IPS-18c (cell line): ENCODE measurements around the gene TTC34.
"Not testable (repeated sequence)": the region's sequence is repeated elsewhere in the genome, so short reads cannot be mapped to it uniquely, and the experiment has no call there.

Experiments
- H3K4me3 ChIP-seq: 2 replicates; pipeline ENCODE4 v1.7.0; 2013; ENCODE audit warnings: low read depth, mild to moderate bottlenecking, low read length, moderate library complexity; ENCODE audit not compliant: insufficient read depth
- H3K9me3 ChIP-seq: one replicate; pipeline ENCODE4 v1.6.1; 2013; ENCODE audit warnings: mild to moderate bottlenecking, low read length, moderate library complexity; ENCODE audit not compliant: control insufficient read depth, insufficient read depth

TTC34 gene

DNA sequence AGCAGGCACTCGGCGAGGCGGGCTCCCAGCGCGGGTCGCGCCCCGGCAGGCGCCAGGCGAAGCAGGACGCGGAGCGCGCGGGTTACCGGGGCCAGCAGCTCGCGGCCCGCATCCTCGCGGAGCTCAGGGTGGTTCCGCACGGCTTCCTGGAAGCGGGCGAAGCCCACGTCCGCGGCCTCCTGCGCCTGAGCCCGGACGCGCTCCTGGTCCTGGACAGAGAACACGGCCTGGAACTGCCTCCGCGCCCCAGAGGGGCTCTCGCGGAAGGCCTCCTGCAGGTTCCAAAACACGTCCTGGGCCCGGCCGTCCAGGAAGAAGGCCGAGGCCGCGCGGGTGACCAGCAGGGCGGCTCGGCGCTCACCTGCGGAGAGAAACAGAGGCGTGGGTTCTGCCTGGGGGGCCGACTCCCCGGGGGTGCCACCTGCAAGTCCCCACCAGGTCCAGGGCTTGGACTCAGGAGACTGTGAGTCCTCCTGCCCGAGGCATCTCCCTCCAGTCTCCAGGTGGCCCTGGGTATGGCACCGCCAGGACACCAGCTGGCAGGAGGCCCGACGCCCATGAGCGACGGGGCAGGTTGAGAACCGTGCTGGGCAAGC is 11.4 kb downstream of the TTC34 start:
- H3K9me3 ChIP-seq = peaks cover 31% of the 10 kb centered on the region
- H3K4me3 ChIP-seq = no peak overlapping the region

DNA sequence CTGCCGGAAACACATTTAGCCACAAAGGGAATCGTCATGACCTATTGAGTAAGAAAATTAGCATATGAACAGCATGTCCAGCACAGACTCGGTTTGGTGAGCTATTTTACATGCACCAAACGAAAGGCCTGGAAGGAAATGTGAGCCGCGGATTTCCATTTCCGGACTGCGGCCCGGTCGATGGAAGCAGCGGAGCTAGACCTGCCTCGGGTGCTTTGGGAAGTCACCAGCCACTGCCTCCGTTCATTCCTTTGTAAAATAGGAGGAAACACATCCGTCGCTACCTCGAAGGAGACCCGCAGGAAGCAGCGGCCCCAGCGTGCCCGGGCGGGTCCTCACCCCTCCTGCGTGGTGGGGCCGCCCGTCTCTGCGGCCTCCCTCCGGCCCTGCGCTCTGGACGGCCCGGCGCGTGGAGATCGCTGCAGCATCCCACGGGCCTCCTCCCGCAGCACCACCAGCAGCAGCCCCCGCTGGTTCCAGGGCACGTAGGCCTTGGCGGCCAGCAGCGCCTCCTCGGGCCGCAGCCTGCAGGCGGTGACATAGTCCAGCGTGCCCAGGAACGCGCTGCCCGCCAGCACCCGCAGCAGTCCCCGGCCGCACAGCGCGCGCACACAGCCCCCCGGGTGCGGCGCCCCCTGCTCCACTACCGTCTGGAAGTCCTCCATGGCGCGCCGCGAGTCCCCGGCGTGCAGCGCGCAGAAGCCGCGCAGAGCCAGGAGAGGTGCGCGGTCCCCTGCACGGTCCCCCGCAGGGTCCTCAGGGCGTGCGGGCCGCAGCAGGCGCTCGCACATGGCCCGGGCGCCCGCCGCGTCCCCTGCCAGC is 12.1 kb downstream of the TTC34 start:
- Histone ChIP-seq H3K9me3 (peaks cover 34% of the 10 kb centered on the region), H3K4me3 (no peak overlapping the region; the same call in 1 of the 2 replicates)

DNA sequence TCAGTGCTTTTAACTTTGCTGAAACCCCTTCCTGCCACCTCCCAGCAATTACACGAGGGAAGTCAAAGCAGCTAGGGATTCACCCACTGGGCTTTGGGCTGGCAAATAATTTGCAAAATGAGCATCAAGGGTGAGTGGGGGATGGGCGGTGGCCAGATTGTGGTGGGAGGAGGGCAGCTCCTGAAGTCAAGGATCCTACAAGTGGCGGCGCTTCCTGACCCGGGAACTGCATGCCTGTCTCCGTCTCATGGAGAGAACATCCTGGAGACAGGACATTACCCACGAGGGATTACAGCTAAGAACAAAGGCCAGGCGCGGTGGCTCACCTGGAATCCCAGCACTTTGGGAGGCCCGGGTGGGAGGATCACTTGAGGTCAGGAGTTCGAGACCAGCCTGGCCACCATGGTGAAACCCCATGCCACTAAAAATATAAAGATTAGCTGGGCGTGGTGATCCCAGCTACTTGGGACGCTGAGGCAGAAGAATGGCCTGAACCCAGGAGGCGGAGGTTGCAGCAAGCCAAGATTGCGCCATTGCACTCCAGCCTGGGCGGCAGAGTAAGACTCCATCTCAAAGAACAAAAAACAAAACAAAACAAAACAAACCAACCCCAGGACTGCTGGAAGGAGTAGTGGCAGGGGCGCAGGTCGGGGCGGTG is 12.9 kb downstream of the TTC34 start:
- H3K9me3 ChIP-seq = peaks cover 34% of the 10 kb centered on the region
- H3K4me3 ChIP-seq = no peak overlapping the region; the same call in none of the 2 replicates

DNA sequence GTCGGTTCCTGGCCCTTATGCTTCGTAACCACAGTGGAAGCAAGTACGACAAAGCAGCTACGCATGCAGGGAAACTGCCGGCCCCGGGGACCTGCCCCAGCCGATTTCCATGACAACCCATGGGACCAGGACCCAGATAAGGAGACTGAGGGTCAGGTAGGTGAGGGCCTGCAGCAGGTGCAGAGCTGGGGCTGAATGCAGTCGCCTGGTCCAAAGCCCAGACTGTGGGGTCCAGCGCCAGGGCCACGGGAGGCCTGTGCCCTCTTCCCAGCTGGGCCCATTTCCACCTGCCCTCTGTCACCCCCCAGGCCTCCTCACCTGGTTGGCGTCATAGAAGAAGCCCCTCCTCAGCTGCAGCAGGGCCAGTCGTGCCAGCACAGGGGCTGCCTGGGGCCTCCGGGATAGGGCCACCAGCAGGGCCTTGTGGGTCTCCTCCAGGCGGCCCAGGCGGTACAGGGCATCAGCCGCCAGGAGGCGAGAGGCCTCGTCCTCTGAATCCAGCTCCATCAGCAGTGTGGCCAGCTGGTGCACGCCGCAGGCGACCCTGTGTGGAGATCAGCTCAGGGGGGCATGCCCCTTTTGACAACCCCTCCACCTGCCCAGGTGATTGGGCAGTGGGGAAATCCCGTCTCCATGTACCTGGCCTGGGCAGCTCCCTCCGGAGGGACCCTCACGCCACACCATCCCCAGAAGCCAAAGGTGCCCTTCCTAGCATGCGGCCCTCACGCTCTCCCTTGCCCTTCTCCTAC is 14.2 kb downstream of the TTC34 start:
- H3K4me3 ChIP-seq = no peak overlapping the region; the same call in 1 of the 2 replicates
- H3K9me3 ChIP-seq = peaks cover 34% of the 10 kb centered on the region

DNA sequence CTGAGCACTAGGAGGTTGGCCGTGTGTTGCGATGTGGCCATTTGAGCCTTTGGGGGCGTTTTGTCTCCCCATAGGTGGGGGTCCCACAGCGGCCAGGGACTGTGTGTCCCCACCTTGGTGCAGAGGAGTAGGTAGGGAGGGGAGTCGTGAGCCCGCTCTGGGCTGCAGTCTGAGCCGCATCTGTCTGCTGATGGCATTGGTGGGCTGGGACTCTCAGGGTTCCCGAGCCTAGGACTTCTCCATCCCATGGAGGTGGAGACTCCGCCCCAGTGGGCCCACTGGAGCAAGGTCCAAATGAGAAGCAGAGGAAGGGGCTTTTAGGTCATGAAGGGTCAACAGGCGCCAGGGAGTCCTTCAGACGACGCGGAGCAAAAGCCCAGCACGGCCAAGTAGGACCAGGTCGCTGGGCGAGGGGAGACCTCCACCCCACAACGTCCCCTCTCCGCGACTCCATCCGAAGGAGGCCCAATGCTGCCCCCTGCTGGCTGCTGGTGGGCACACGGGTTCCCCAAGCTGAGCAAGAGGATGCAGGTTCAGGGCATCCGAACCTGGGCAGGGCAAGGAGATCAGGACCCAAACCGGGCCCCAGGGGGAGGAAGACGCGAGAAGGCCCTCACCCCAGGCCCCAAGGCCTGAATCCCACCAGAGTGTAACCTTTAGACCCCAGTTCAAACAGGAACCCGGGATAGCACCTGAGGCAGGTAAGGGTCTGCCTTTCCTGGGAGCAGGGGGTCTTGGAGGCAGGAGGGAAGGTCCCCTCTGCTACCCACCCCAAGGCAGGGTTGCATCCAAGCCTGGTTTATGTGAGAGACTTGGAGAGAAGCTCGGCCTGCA is 14.9 kb downstream of the TTC34 start:
- Histone ChIP-seq H3K9me3 (peaks cover 34% of the 10 kb centered on the region), H3K4me3 (no peak overlapping the region; the same call in 1 of the 2 replicates)

DNA sequence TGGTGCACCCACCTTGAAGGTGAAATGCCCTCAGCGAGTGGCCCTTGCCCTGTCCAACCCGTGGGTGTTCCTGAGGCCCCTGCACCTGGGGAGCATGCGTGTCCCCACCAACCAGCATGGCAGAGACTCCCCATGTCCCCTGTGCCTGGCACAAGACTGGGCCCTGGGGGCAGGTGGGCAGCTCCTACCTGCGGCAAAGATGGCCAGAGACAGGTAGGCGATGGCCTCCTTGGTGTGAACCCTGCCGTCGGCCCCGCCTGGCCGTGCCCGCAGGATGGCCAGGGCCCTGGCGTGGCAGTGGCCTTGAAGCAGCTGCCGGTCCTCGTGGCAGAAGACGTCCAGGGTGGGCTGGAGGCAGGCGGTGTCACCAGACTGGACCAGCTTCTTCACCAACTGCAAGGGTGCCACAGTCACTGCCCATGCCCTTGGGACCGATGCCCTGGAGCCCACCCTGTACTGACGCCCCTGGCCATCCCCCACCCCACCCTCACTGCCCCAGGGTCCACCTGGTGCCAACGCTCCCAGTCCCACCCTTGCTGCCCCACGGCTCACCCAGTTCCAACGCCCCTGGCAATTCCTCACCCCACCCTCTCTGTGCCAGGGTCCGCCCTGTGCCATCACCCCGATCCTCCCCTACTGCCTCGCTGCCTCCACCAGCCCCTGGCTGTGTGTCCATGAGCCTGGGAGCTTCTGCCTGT is 15.7 kb downstream of the TTC34 start:
- peaks cover 34% of the 10 kb centered on the region for H3K9me3 ChIP-seq
- peak overlapping the region; percentile 20; the same call in 1 of the 2 replicates for H3K4me3 ChIP-seq

DNA sequence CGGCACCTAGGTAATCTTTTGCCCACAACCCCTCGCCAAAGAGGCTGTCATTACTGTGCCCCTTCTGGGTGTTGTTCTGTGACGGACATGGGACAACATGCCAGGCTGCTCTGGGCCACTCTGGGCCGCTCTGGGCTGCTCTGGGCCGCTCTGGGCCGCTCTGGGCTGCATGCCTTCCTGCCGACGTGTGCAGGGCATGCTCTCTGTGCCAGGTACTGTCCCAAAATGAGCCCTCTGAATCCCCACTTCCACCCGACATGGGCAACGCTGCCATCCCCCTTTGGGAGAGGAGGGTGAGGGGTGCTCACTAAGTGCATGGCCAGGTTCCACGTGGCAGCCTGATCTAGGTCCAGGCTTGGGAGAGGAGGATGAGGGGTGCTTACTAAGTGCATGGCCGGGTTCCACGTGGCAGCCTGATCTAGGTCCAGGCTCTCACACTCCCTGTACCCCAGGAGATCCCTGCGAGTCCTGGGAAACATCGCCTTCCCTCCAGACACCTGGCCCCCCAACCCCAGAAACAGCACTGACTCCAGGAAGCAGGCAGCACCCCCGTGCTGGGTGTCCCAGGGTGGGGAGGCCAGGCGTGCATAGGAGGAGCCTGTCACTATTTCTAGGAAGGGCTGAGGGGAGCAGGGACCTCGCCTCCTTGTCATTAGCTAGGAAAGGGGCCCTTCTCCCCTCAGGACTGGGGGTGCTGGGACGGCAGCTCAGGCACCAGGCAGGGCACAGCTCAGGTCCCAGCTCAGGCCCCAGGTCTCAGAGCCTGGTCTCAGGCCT is 16.5 kb downstream of the TTC34 start:
- Histone ChIP-seq H3K4me3 (peak overlapping the region; percentile 15; the same call in 1 of the 2 replicates), H3K9me3 (peaks cover 32% of the 10 kb centered on the region)

DNA sequence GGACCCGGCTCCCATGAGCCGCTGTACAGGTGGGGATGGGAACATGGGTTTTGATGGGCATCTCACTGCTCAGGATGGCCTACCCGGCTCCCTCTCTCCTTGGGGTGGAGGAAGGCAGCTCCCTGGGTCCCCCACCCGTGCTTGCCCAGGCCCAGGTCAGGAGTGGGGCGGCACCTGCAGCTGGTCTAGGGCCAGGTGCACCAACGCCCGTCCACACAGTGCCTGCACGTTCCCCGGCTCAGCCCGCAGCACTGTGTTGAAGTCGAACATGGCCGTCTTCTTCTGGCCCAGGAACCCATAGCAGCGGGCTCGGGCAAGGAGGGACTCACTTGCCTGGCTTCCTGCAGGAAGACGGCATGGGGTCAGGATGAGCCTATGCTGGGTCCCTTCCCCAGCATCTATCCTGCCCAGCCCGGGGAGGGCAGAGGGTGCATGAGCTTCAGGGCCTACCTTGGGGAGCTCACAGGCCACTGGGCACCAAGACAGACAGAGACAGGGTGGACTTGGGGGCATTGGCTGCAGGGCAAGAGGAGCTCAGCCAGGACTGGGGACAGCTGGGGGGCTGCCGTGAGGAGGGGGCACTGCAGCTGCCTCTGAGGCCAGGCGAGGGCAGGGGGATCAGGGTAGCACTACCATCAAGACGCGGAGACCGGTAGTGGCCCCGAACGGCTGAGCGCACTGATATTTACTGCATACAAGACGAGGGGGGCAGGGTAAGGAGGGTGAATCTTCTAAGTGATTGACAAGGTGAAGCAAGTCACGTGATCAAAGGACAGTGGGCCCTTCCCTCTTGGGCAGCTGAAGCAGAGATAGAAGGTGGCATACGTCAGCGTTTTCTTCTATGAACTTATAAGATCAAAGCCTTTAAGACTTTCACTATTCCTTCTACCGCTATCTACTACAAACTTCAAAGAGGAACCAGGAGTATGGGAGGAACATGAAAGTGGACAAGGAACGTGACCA is 17.8 kb downstream of the TTC34 start:
- Histone ChIP-seq H3K9me3 (peaks cover 31% of the 10 kb centered on the region), H3K4me3 (peak overlapping the region; percentile 9; the same call in 1 of the 2 replicates)

DNA sequence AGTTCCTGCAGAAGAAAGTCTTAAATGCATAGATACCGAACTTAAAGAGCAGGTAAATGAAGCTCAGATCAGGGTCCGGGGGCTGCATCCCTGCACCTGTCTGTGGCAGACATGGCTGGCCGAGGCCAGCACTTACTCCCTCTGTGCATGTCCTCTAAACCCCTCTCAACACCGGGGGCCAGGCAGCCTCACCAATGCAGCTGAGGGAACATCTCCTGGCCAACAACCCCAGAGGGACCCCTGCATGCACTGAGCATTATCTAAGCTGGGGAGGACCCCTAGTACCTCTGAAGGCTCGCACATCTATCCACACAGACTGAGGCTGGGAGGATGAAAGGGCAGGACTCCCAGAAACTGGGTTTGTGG is 18.4 kb downstream of the TTC34 start:
- H3K9me3 ChIP-seq = peaks cover 31% of the 10 kb centered on the region
- H3K4me3 ChIP-seq = no peak overlapping the region

DNA sequence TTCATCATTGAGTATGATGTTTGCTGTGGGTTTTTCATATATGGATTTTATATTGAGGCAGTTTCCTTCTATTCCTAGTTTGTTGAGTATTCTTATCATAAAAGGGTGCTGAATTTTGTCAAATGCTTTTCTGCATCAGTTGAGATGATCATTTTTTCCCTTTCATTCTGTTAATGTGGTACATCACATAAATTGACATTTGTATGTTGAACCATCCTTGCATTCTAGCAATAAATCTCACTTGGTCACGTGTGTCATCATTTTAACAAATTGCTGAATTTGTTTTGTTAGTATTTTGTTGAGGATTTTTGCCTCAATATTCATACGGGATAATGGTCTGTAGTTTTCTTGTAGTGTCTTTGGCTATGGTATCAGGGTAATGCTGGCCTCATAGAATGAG is 19.9 kb downstream of the TTC34 start:
- Histone ChIP-seq H3K9me3 (peaks cover 27% of the 10 kb centered on the region), H3K4me3 (no peak overlapping the region)

DNA sequence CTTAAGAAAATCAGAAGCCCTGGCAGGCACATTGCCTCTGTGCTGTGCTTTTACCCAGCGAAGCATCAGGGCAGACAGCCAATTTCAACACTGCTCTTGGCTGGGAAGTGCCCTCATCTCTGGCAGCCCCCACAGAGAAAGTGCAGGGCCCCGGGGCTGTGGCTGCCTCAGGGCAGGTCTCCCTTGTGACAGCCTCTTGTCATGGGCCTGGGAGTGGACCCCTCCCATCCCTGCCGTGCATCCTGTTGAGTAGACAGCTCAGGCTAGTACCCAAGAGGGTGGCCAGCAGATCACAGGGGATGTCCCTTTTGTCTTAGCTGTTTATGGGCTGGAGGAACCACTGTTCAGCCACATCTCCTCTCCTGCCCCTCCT is 23.3 kb downstream of the TTC34 start:
- Histone ChIP-seq H3K9me3 (peaks cover 12% of the 10 kb centered on the region), H3K4me3 (no peak overlapping the region; the same call in 1 of the 2 replicates)

DNA sequence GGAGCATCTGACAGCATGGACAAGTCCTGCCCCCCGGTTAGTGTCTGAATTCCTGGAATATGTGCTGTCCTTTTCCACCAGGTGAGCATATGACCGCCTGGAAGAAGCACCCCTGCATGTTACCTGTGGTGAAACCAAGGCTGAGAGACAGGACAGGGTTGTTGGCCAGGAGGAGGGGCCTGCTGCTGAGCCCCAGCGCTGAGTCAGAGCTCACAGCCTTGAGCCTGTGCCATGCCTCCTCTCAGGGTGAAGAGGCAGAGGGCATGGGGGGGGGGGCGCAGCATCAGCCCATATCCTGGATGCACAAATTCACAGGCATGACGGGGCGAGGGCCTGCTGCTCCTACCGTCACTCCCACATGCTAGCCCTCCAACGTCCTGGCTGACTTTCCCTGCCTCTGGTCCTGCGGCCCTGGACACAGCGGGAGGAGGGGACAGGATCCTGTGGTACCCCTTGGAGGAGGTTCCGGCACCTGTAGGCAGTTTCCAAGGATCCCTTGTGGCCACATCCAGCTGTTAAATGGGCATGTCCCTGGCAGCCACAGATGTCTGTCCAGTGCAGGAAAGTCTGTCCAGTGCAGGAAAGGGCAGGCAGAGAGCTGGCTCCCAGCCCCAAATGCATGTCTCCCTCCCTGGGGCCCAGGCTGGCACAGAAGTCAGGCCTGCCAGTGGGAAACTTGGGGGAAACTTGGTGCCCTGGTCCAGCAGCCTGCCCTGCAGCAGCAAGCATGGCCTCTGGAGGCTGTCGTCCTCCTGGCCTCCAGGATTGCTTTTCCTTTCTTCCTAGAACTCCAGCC is 23.9 kb downstream of the TTC34 start:
- Histone ChIP-seq H3K4me3 (peak overlapping the region; percentile 15; the same call in 1 of the 2 replicates), H3K9me3 (peaks cover 12% of the 10 kb centered on the region)

DNA sequence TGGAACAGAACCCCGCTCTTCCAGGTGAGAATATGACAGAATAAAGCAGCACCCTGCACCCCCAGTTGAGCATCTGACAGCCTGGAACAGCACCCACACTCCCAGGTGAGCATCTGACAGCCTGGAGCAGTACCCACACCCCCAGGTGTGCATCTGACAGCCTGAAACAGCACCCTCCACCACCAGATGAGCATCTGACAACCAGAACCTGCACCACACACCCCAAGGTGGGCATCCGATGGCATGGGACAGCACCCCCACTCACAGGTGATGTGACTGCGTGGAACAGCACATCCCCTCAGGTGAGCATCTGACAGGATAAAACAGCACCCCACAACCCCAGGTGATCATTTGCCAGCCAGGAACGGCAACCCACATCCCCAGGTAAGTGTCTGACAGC is 26.2 kb downstream of the TTC34 start:
- peaks cover 12% of the 10 kb centered on the region for H3K9me3 ChIP-seq
- H3K4me3 ChIP-seq = not testable (repeated sequence)

DNA sequence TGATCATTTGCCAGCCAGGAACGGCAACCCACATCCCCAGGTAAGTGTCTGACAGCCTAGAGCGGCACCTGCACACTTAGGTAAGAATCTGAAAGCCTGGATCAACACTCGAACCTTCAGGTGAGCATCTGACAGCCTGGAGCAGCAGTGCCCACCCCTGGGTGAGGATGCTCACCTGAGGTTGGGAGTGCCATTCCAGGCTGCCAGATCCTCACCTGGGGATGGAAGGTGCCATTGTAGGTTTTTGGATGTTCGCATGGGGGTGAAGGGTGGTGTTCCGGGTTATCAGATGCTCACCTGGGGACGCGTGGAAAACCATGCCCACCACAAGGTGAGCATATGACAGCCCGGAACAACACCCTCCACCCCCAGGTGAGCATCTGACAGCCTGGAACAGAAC is 33.4 kb downstream of the TTC34 start:
- not testable (repeated sequence) for H3K9me3 ChIP-seq, H3K4me3 ChIP-seq
